GM12878 (cell line): ENCODE data around the gene BSCL2. TPM values are rescaled to one million over a fixed set of nuclear protein-coding genes. Genes with fewer than 3 reads are reported as not detected.

ENCODE experiments used
- ATAC-seq: fragments of 200-7000 bp; cut with Tn5 transposase; 3 replicates; pipeline ENCODE4 v1.9.1; 2020; ENCODE audit warnings: mild to moderate bottlenecking, moderate library complexity
- BruUV-seq: library from RNA; stranded (reverse); fragments of 400-500 nt; replicated peaks from 2 replicates; lab custom pipeline; 2021; lab: Mats Ljungman, UMichigan
- CTCF ChIA-PET: fragments of 300-600 bp; sonication (Branson Sonifier 250); formaldehyde crosslinking; extraction: SDS; loops from one replicate; lab custom pipeline; 2021; ENCODE audit warnings: inconsistent platforms; lab: Yijun Ruan, JAX
- POLR2A ChIA-PET: fragments of 350-600 bp; formaldehyde crosslinking; extraction: SDS; loops from one replicate; lab custom pipeline; 2021; ENCODE audit warnings: inconsistent platforms; lab: Charles Lee
- RAD21 ChIA-PET: fragments of 300-600 bp; sonication (Branson Sonifier 250); formaldehyde crosslinking; loops from one replicate; lab custom pipeline; 2023; ENCODE audit warnings: antibody characterized with exemption; ENCODE audit not compliant: unreplicated experiment; lab: Charles Lee
- SMC1A ChIA-PET: fragments of 300-600 bp; sonication (Branson Sonifier 250); formaldehyde crosslinking; loops from one replicate; lab custom pipeline; 2023; ENCODE audit not compliant: unreplicated experiment, uncharacterized antibody; lab: Charles Lee
- DNase-seq: peaks from one replicate; pipeline ENCODE4 v3.0.0-alpha.2; 2011; ENCODE audit warnings: low read depth, low spot score
- FAIRE-seq: peaks from 3 replicates; lab custom pipeline; 2011; peaks lifted over from hg19 to GRCh38; lab: Jason Lieb, UNC
- H2AFZ ChIP-seq: 2 replicates; pipeline ENCODE4 v1.6.0; 2011; ENCODE audit warnings: low read depth, low read length, control low read depth; ENCODE audit not compliant: control insufficient read depth
- H3K27ac ChIP-seq: 2 replicates; pipeline ENCODE4 v1.5.1; 2011; ENCODE audit warnings: control low read depth; ENCODE audit not compliant: control insufficient read depth, insufficient read depth
- H3K27me3 ChIP-seq, 2 experiments: replicated peaks in 1 of 2; 2 replicates each; pipeline versions ENCODE4 v1.6.0 to v1.6.1; 2011; ENCODE audit warnings: low read length in 1 of 2; ENCODE audit not compliant: control insufficient read depth in 2 of 2, insufficient read depth in 2 of 2
- H3K36me3 ChIP-seq, 2 experiments: 2 replicates each; pipeline ENCODE4 v1.5.1; 2011; ENCODE audit warnings: low read length in 1 of 2; ENCODE audit not compliant: control insufficient read depth in 2 of 2, insufficient read depth in 2 of 2
- H3K4me1 ChIP-seq: 2 replicates; pipeline ENCODE4 v1.6.1; 2011; ENCODE audit warnings: mild to moderate bottlenecking, low read length, moderate library complexity, mixed read lengths; ENCODE audit not compliant: control insufficient read depth, insufficient read depth
- H3K4me2 ChIP-seq: 2 replicates; pipeline ENCODE4 v1.6.0; 2011; ENCODE audit warnings: control low read depth; ENCODE audit not compliant: control insufficient read depth, insufficient read depth
- H3K4me3 ChIP-seq: fragments of 200-600 bp; sonication (generic); 2 replicates; pipeline ENCODE4 v1.5.1; 2016
- H3K79me2 ChIP-seq: 2 replicates; pipeline ENCODE4 v1.6.0; 2011; ENCODE audit warnings: low read length; ENCODE audit not compliant: control insufficient read depth, insufficient read depth
- H3K9ac ChIP-seq: 2 replicates; pipeline ENCODE4 v1.8.0; 2011; ENCODE audit warnings: low read length, control low read depth, mixed read lengths; ENCODE audit not compliant: control insufficient read depth, insufficient read depth
- H3K9me3 ChIP-seq: replicated peaks from 3 replicates; pipeline ENCODE4 v1.5.1; 2011; ENCODE audit warnings: mild to moderate bottlenecking, low read length; ENCODE audit not compliant: control insufficient read depth, insufficient read depth
- H4K20me1 ChIP-seq: 2 replicates; pipeline ENCODE4 v1.6.0; 2011; ENCODE audit not compliant: control insufficient read depth, insufficient read depth
- CEBPZ ChIP-seq: fragments of 150-350 bp; IDR thresholded peaks from 2 replicates; pipeline ENCODE4 v1.6.1; 2016; ENCODE audit warnings: low read depth, low read length
- IRF5 ChIP-seq: fragments of 450-650 bp; IDR thresholded peaks from 2 replicates; pipeline ENCODE4 v1.6.1; 2017; ENCODE audit warnings: borderline replicate concordance
- POLR2AphosphoS5 ChIP-seq: IDR thresholded peaks from 2 replicates; pipeline ENCODE4 v1.6.1; 2011; ENCODE audit warnings: mild to moderate bottlenecking, low read length, inconsistent platforms
- WGBS: methylation state at CpG from one replicate; pipeline ENCODE4 v1.1.6; 2016; ENCODE audit warnings: low lambda C conversion rate; ENCODE audit not compliant: insufficient replicate concordance, insufficient coverage; ENCODE audit errors: missing lambda C conversion rate; 5-methylcytosine and 5-hydroxymethylcytosine counted together
- in situ Hi-C: fragments of 300-500 bp; cut with MboI; formaldehyde crosslinking; loops from 9 replicates; pipeline ENCODE4 v1.14.3; 2018; ENCODE audit warnings: mixed read lengths
- intact Hi-C: fragments of 100-400 bp; cut with micrococcal nuclease; formaldehyde crosslinking; loops from one replicate; pipeline ENCODE4 v1.14.2; 2022; ENCODE audit not compliant: unreplicated experiment
- polyA plus RNA-seq, 11 experiments: library from polyadenylated mRNA; depleted of rRNA in 4 of 11; unstranded in 6 of 11; stranded (reverse) in 5 of 11; fragments of >200 nt; fragmentation: Nextera tagmentation in 4 of 11; fragmentation: Illumina TruSeq in 1 of 11; extraction: Ambion mirVana in 4 of 11; extraction: Trizol in 1 of 11; gene quantifications; 1 replicate in 1 of 11; 2 replicates in 10 of 11; pipeline versions ENCODE4 v1.2.1 to v1.2.3, GENCODE V29; 2011 to 2016; ENCODE audit warnings: inconsistent platforms in 2 of 11, missing spikeins in 2 of 11, low read depth in 1 of 11
- total RNA-seq, 4 experiments: library from RNA; depleted of rRNA in 3 of 4; stranded (reverse); fragments of >200 nt in 3 of 4; fragmentation: Illumina TruSeq in 1 of 4; extraction: Trizol in 1 of 4; gene quantifications; 2 replicates each; pipeline versions ENCODE4 v1.2.1 to v1.2.3, GENCODE V29; 2013 to 2021

Gene BSCL2
- total and polyA plus RNA-seq, 10 of the 15 experiments (the other 5 are each of a cell fraction or from before 2014, with no cell fraction given): 12.3 to 57.9 (median 21.8) TPM

GRCh38 chr11:62721994-62722393, 14.8 kb upstream of the BSCL2 start:
- ChIA-PET CTCF (interaction anchor here (1.3 to 2.1 kb wide), 2 partner anchors 13 to 64 kb away, joined by 3 to 6 read pairs; no protein-coding TSS in a partner anchor), RAD21 (no interaction called here), POLR2A (no interaction called here), SMC1A (no interaction called here)
- H3K9ac ChIP-seq: no peak overlapping the region
- no peak overlapping the region for H2AFZ ChIP-seq
- DNase-seq (no peak), FAIRE-seq (no peak), ATAC-seq (no peak)
- TSS peak; percentile 58 for BruUV-seq
- H3K79me2 ChIP-seq: peaks cover 59% of the 10 kb centered on the region
- H3K27ac ChIP-seq: no peak overlapping the region
- H3K4me1 ChIP-seq: no peaks in the 10 kb centered on the region; the same call in 1 of the 2 replicates
- no peak overlapping the region for H3K4me2 ChIP-seq
- in situ Hi-C loops (no loop called here), intact Hi-C loops (no loop called here)
- no peaks in the 10 kb centered on the region for H3K9me3 ChIP-seq
- H3K4me3 ChIP-seq: no peak overlapping the region
- TF ChIP-seq POLR2AphosphoS5 (0 out of 2 replicates have a peak, but pooled peaks have one; percentile 23), CEBPZ (no peak), IRF5 (no peak)
- H3K27me3 ChIP-seq: no peaks in the 10 kb centered on the region
- WGBS: 91% methylated on average over 7 of the region's 7 CpGs
- peaks cover 15 to 68% of the 10 kb centered on the region in 2 experiments for H3K36me3 ChIP-seq
- H4K20me1 ChIP-seq: peaks cover 11% of the 10 kb centered on the region
